A673 (cell line): ENCODE measurements around the gene SBSN.

Experiments
- EZH2 ChIP-seq: fragments of 200-600 bp; sonication (generic); IDR thresholded peaks from 2 replicates; pipeline ENCODE4 v1.6.1; 2017; ENCODE audit warnings: borderline replicate concordance, low read depth, mild to moderate bottlenecking, mixed read lengths, antibody characterized with exemption, low read length; ENCODE audit not compliant: poor library complexity, severe bottlenecking
- TF ChIP-seq, protein P1 (sequence below): fragments of 300-800, 200-600 bp; sonication (generic); conservative IDR thresholded peaks from 2 replicates; pipeline ENCODE4 v1.5.1; 2017; ENCODE audit warnings: low read depth, mild to moderate bottlenecking, antibody characterized with exemption, low read length, moderate library complexity, mixed read lengths

DNA sequence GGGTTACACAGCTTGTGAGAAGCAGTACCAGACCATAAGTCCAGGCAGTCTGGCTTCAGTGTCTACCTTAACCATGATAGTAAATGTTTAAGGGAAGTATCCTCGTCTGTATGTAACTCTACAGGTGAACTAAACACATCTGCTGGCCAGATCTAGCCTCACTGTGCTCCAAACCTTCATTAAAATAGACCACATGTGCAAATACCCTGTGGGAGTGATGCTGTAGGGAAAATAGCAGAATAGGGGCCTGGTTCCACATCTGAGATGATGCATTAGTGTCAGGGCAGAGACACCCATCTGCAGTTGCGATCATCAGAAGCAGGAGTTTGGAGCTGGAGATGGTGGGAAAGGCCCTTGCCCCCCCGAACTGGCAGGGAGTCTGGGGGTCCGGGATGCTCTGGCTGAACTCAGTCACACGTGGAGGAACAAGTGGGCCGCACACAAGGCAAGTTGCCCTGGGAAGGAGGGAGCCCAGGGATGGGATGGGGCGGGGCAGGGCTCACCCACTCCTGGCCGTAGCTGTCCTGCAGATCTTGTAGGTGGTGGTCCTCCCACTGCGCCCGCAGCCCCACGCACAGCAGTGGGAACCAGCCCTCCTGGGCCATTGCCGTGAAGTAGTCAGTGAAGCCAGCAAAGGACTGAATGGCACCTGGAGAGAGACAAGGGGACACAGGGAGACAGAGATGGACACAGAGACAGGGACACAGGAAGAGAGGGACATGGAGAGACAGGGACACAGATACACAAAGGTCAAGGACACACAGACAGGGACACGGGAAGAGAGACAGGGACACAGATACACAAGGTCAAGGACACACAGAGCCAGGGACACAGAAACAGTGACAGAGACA lies 24.6 kb upstream of the SBSN start:
- TF ChIP-seq, protein P1, sequence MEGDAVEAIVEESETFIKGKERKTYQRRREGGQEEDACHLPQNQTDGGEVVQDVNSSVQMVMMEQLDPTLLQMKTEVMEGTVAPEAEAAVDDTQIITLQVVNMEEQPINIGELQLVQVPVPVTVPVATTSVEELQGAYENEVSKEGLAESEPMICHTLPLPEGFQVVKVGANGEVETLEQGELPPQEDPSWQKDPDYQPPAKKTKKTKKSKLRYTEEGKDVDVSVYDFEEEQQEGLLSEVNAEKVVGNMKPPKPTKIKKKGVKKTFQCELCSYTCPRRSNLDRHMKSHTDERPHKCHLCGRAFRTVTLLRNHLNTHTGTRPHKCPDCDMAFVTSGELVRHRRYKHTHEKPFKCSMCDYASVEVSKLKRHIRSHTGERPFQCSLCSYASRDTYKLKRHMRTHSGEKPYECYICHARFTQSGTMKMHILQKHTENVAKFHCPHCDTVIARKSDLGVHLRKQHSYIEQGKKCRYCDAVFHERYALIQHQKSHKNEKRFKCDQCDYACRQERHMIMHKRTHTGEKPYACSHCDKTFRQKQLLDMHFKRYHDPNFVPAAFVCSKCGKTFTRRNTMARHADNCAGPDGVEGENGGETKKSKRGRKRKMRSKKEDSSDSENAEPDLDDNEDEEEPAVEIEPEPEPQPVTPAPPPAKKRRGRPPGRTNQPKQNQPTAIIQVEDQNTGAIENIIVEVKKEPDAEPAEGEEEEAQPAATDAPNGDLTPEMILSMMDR, result no peak
- TF ChIP-seq EZH2, result no peak
